Loucy (cell line): ENCODE measurements around the gene PBX1.

Experiments
- H2AFZ ChIP-seq: fragments of 200-600 bp; sonication (generic); 2 replicates; pipeline ENCODE4 v1.6.0; 2016; ENCODE audit warnings: antibody characterized with exemption, mild to moderate bottlenecking, low read length, moderate library complexity
- H3F3A ChIP-seq: fragments of 200-600 bp; 2 replicates; pipeline ENCODE4 v1.6.0; 2016; ENCODE audit warnings: antibody characterized with exemption, low read depth, mild to moderate bottlenecking
- H3K27me3 ChIP-seq: fragments of 200-600 bp; sonication (generic); 2 replicates; pipeline ENCODE4 v1.6.1; 2014; ENCODE audit warnings: low read length, mild to moderate bottlenecking; ENCODE audit not compliant: insufficient read depth, poor library complexity, severe bottlenecking
- H3K36me3 ChIP-seq: fragments of 200-600 bp; sonication (generic); 2 replicates; pipeline ENCODE4 v1.6.1; 2016; ENCODE audit warnings: low read length; ENCODE audit not compliant: insufficient read depth
- H3K4me1 ChIP-seq: fragments of 200-600 bp; sonication (generic); 2 replicates; pipeline ENCODE4 v1.5.1; 2014; ENCODE audit warnings: low read length, mild to moderate bottlenecking; ENCODE audit not compliant: insufficient read depth, poor library complexity, severe bottlenecking
- H3K4me2 ChIP-seq: fragments of 200-600 bp; sonication (generic); 2 replicates; pipeline ENCODE4 v1.6.0; 2014; ENCODE audit warnings: antibody characterized with exemption, low read length, low read depth, mild to moderate bottlenecking; ENCODE audit not compliant: poor library complexity, severe bottlenecking
- H3K4me3 ChIP-seq: fragments of 200-600 bp; sonication (generic); 2 replicates; pipeline ENCODE4 v1.5.1; 2014; ENCODE audit warnings: low read length, mild to moderate bottlenecking, mixed read lengths; ENCODE audit not compliant: poor library complexity, severe bottlenecking
- H3K79me2 ChIP-seq: fragments of 200-600 bp; sonication (generic); 2 replicates; pipeline ENCODE4 v1.6.1; 2014; ENCODE audit warnings: low read length; ENCODE audit not compliant: insufficient read depth
- H3K9ac ChIP-seq: fragments of 200-600 bp; sonication (generic); 2 replicates; pipeline ENCODE4 v1.6.0; 2014; ENCODE audit warnings: mild to moderate bottlenecking, low read depth, low read length, moderate library complexity; ENCODE audit not compliant: poor library complexity, severe bottlenecking
- H3K9me2 ChIP-seq: fragments of 200-600 bp; sonication (generic); replicated peaks from 2 replicates; pipeline ENCODE4 v1.6.1; 2016; ENCODE audit warnings: low read depth, low read length, mixed read lengths
- H3K9me3 ChIP-seq: fragments of 200-600 bp; sonication (generic); 2 replicates; pipeline ENCODE4 v1.6.1; 2014; ENCODE audit warnings: mild to moderate bottlenecking, antibody characterized with exemption, low read length, low read depth; ENCODE audit not compliant: insufficient read depth
- H4K20me1 ChIP-seq: fragments of 200-600 bp; sonication (generic); 2 replicates; pipeline ENCODE4 v1.6.0; 2014; ENCODE audit warnings: antibody characterized with exemption, low read length, mild to moderate bottlenecking; ENCODE audit not compliant: insufficient read depth, poor library complexity, severe bottlenecking
- EZH2phosphoT487 ChIP-seq: fragments of 200-600 bp; IDR thresholded peaks from 2 replicates; pipeline ENCODE4 v1.6.1; 2018; ENCODE audit warnings: antibody characterized with exemption, mild to moderate bottlenecking, moderate library complexity, borderline replicate concordance
- TF ChIP-seq, protein P1 (sequence below): fragments of 200-600 bp; sonication (generic); conservative IDR thresholded peaks from 2 replicates; pipeline ENCODE4 v1.5.1; 2014; ENCODE audit warnings: mild to moderate bottlenecking, antibody characterized with exemption, low read length

Gene PBX1

DNA sequence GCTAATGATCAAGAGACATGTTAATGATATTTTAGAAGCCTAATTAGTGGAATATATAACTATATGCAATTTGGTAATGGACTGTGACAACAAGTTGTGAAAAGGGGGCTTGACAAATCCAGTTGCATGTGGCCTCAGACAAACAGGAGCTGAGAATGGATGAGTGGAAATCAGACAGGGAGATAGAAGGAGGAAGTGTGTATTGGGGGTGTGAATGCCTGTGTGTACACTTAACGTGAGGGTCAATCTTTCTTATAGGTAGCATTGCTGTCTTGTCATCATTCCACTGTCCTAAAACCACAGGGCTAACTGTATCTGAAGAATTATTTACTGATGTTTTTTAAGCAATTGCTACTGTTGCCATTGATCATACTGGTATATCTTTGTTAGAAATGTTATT lies 64.8 kb downstream of the PBX1 start:
- Histone ChIP-seq H3F3A (no peaks in the 10 kb centered on the region), H3K4me1 (no peaks in the 10 kb centered on the region), H3K9me2 (no peaks in the 10 kb centered on the region), H3K27me3 (no peaks in the 10 kb centered on the region), H3K9me3 (no peaks in the 10 kb centered on the region), H3K36me3 (no peaks in the 10 kb centered on the region), H3K4me3 (no peak overlapping the region), H3K4me2 (no peak overlapping the region), H3K79me2 (no peaks in the 10 kb centered on the region), H4K20me1 (no peaks in the 10 kb centered on the region), H3K9ac (no peak overlapping the region), H2AFZ (no peak overlapping the region)
- no peak for TF ChIP-seq EZH2phosphoT487
- TF ChIP-seq, protein P1, sequence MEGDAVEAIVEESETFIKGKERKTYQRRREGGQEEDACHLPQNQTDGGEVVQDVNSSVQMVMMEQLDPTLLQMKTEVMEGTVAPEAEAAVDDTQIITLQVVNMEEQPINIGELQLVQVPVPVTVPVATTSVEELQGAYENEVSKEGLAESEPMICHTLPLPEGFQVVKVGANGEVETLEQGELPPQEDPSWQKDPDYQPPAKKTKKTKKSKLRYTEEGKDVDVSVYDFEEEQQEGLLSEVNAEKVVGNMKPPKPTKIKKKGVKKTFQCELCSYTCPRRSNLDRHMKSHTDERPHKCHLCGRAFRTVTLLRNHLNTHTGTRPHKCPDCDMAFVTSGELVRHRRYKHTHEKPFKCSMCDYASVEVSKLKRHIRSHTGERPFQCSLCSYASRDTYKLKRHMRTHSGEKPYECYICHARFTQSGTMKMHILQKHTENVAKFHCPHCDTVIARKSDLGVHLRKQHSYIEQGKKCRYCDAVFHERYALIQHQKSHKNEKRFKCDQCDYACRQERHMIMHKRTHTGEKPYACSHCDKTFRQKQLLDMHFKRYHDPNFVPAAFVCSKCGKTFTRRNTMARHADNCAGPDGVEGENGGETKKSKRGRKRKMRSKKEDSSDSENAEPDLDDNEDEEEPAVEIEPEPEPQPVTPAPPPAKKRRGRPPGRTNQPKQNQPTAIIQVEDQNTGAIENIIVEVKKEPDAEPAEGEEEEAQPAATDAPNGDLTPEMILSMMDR: no peak

DNA sequence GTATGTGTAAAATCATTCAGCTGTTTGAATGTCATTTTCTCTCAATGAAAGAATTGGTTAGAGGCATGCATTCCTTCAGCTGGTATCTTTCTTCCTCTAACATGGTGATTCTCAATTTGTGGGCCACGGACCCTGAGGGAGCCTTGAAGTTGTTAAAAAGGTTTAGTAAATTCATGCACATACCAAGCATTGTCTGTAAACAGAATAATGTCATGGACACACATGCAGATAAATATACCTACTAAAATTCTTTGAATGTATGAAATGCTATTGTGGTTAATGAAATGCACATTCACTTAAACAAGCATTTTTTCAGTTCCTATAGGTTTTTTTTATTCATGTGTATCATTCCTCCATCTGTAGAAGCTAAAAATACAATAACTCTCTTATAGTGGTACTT lies 65.4 kb downstream of the PBX1 start:
- Histone ChIP-seq H3K4me3 (no peak overlapping the region), H3K4me2 (no peak overlapping the region), H3F3A (no peaks in the 10 kb centered on the region), H3K9me2 (no peaks in the 10 kb centered on the region), H2AFZ (no peak overlapping the region), H4K20me1 (no peaks in the 10 kb centered on the region), H3K79me2 (no peaks in the 10 kb centered on the region), H3K4me1 (no peaks in the 10 kb centered on the region), H3K9me3 (no peaks in the 10 kb centered on the region), H3K9ac (no peak overlapping the region), H3K36me3 (no peaks in the 10 kb centered on the region), H3K27me3 (no peaks in the 10 kb centered on the region)
- TF ChIP-seq EZH2phosphoT487: no peak
- TF ChIP-seq, protein P1: no peak

DNA sequence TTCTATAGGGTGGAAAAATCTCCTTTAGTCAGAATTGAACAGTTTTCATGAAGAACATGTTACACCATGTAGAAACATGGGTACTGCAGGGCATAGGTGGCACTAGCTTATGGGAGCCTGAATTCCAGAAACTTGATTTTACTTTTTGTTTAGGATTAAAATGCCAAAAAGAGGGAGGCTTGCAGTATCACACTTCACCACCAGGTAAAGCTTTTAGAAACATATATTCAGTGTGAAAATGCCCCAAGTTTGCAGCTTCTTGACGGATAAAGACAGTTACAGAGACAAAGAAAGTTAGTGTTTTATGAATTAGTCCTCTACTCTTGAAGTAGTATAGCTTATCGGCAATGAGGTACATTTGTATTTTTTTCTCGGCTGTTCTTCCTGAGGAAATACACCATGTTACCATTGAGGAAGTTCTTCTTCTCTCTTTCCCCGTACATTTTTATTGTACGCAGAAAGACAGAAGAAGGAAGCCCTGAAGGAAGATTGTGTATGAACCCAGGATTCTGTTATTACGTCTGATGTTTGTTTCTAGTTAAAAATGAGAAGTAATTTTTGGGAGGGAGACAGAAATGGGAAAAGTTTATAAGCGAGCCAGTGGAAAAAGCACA lies 66.1 kb downstream of the PBX1 start:
- H3K9me3 ChIP-seq: no peaks in the 10 kb centered on the region
- H3K27me3 ChIP-seq: no peaks in the 10 kb centered on the region
- H3F3A ChIP-seq: no peaks in the 10 kb centered on the region
- no peaks in the 10 kb centered on the region for H3K79me2 ChIP-seq
- H3K4me2 ChIP-seq: no peak overlapping the region
- H3K9ac ChIP-seq: no peak overlapping the region
- no peaks in the 10 kb centered on the region for H3K9me2 ChIP-seq
- no peaks in the 10 kb centered on the region for H4K20me1 ChIP-seq
- H3K36me3 ChIP-seq: no peaks in the 10 kb centered on the region
- no peak overlapping the region for H3K4me3 ChIP-seq
- H3K4me1 ChIP-seq: no peaks in the 10 kb centered on the region
- no peak overlapping the region for H2AFZ ChIP-seq
- TF ChIP-seq, protein P1: no peak; the same call in 1 of the 2 replicates
- no peak for TF ChIP-seq EZH2phosphoT487
